Measurements from ENCODE around the gene MALL.

DNA sequence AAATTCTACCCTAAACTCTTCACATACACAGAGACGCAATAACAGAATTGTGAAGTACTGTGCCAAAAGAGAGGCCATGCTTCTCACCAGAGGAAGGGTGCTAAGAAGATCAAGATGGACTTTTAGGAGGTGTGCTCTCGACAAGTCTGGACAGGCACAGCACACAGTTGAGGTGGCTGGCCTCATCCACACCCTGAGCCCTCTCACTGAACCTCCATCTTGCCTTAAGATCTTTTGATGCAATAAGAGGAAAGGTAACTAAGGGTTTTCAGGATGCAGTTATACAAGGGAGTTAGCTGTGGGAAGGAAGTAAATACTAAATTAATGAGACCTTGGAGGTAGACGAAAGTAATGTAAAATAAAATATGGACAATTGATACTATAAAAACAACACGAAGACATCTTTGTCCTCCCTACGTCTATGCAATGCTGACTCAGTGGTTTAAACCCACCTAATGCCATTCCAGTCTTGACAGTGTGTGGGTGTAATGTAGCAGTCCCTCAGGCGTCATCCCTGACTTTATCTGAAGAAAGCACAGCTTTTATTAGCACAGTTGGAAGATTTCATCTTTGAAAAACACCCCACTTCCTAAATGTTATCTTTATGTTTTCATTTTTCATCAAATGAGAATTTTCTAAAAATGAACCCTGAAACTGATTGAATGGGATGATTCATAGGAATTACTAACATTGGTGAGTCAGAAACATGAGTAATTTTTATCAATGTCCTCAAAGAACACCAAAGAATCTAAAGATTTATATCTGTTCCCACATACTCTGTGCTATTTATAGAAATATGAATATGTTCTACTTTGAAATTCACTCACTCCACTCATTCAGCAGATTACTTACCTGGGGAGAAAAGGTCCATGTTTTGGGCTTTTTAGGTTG lies 34.0 kb upstream of the MALL start:
- TF ChIP-seq, protein P1, sequence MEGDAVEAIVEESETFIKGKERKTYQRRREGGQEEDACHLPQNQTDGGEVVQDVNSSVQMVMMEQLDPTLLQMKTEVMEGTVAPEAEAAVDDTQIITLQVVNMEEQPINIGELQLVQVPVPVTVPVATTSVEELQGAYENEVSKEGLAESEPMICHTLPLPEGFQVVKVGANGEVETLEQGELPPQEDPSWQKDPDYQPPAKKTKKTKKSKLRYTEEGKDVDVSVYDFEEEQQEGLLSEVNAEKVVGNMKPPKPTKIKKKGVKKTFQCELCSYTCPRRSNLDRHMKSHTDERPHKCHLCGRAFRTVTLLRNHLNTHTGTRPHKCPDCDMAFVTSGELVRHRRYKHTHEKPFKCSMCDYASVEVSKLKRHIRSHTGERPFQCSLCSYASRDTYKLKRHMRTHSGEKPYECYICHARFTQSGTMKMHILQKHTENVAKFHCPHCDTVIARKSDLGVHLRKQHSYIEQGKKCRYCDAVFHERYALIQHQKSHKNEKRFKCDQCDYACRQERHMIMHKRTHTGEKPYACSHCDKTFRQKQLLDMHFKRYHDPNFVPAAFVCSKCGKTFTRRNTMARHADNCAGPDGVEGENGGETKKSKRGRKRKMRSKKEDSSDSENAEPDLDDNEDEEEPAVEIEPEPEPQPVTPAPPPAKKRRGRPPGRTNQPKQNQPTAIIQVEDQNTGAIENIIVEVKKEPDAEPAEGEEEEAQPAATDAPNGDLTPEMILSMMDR (conservative IDR thresholded peaks at IDR 0.05), result no peak
- no peak for TF ChIP-seq EZH2 (IDR thresholded peaks at IDR 0.05; ENCODE audit: low read depth)

Data from PC-9 (cell line).